Measurements from ENCODE around the gene ZSWIM4. TPM values are rescaled to one million over a fixed set of nuclear protein-coding genes. Genes with fewer than 3 reads are reported as not detected.

The ZSWIM4 gene
- total and polyA plus RNA-seq, 2 of the 13 experiments (the other 11 are each of a cell fraction or from before 2014, with no cell fraction given), result 0.33 to 0.86 TPM

GRCh38 chr19:13838435-13839129 lies 43.3 kb downstream of the ZSWIM4 start:
- POLR2A ChIA-PET, result no interaction called here
- intact Hi-C loops (cut with micrococcal nuclease; ENCODE audit: unreplicated experiment), result no loop called here

DNA sequence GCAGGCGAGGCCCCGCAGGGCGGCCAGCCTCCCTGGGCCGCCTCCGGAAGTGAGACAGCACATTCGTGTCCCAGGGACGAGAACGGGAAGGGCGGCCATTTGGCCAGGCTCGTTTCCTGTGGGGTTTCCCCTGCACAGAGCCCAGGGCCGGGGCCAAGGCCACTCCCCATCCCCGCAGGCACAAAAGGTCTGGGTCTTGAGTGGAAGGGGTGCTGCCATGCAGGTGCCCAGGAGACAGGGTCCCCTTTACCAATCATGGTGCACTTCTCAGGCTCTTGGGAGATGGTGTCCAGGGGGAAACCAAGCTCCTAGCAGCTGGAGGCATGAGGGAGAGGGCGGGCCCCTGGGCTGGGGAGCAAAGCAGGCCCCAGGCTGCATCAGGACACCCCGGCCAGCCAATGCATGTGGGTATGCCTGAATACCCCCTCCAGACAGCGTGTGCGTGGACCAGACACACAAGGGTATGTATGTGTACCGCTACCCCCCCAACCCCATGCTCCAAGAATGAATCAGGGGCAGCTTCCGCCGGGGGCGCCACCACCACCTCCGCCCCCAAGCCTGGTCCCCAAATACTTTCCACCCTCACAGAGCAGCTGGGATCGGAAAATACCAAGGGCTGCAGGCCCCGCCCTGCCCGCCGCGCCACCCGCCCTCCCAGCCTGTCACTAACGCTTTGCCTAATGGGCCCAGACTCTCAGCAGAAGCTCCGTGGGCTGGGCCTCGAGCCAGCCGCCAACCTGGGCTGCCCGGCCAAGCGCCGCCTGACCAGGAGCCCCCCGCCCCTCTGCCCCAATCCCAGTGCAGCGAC lies 44.1 kb downstream of the ZSWIM4 start:
- POLR2A ChIA-PET, result no interaction called here
- H3K36me3 ChIP-seq (replicated peaks in 1 of 2; ENCODE audit: control insufficient read depth in 1 of 2, insufficient read depth in 2 of 2, low read length in 2 of 2), result no peaks in the 10 kb centered on the region; a peak in 2 of 5 replicates
- no peaks in the 10 kb centered on the region for H3K9me3 ChIP-seq (ENCODE audit: low read length)
- H3K4me2 ChIP-seq (ENCODE audit: low read depth, low read length), result no peak overlapping the region
- ATAC-seq (no peak), DNase-seq (ENCODE audit: low spot score) (no peak), FAIRE-seq (no peak)
- BruUV-seq (replicated peaks), result no TSS peak
- intact Hi-C loops (cut with micrococcal nuclease; ENCODE audit: unreplicated experiment), result no loop called here
- CTCF ChIA-PET (ENCODE audit: low intra/inter-chr PET ratio, low total read pairs), result no interaction called here
- H3K27me3 ChIP-seq (ENCODE audit: control insufficient read depth in 1 of 2, insufficient read depth in 2 of 2, low read length in 2 of 2), result no peaks in the 10 kb centered on the region
- H3K4me3 ChIP-seq (replicated peaks in 1 of 3; ENCODE audit: insufficient read depth in 1 of 3, low read depth in 2 of 3, low read length in 3 of 3), result no peak overlapping the region
- peaks cover 53% of the 10 kb centered on the region for H3K4me1 ChIP-seq (ENCODE audit: insufficient read depth, low read length)
- H2AFZ ChIP-seq (ENCODE audit: low read length), result no peak overlapping the region
- no peak overlapping the region for H3K9ac ChIP-seq (ENCODE audit: insufficient read depth, low read depth, low read length)
- in situ Hi-C loops (cut with HindIII; ENCODE audit: extremely low pct_ligation_motif_present, low pct_unique_long_range_greater_than_20kb), result no loop called here
- H3K79me2 ChIP-seq (ENCODE audit: insufficient read depth, low read length), result peaks cover 25% of the 10 kb centered on the region
- WGBS (ENCODE audit: low lambda C conversion rate), result 96% methylated on average over 19 of the region's 36 CpGs
- H3K27ac ChIP-seq (ENCODE audit: extremely low read length, insufficient read depth, low read length), result no peak overlapping the region
- no peaks in the 10 kb centered on the region for H4K20me1 ChIP-seq (ENCODE audit: insufficient read depth, low read length)
- TF ChIP-seq, protein P1, sequence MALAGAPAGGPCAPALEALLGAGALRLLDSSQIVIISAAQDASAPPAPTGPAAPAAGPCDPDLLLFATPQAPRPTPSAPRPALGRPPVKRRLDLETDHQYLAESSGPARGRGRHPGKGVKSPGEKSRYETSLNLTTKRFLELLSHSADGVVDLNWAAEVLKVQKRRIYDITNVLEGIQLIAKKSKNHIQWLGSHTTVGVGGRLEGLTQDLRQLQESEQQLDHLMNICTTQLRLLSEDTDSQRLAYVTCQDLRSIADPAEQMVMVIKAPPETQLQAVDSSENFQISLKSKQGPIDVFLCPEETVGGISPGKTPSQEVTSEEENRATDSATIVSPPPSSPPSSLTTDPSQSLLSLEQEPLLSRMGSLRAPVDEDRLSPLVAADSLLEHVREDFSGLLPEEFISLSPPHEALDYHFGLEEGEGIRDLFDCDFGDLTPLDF (CRISPR knock-in tag; IDR thresholded peaks at IDR 0.05), result no peak
- TF ChIP-seq RBFOX2 (IDR thresholded peaks at IDR 0.05; ENCODE audit: low read depth, low read length) (0 out of 2 replicates have a peak, but pooled peaks have one; percentile 34), AHR (CRISPR knock-in tag; IDR thresholded peaks at IDR 0.05) (no peak), AGO2 (optimal IDR thresholded peaks at IDR 0.05; ENCODE audit: low read depth, low read length) (peak; percentile 18), NONO (IDR thresholded peaks at IDR 0.05) (no peak), NONO (CRISPR knock-in tag; conservative IDR thresholded peaks at IDR 0.05) (no peak), KLF11 (CRISPR knock-in tag; IDR thresholded peaks at IDR 0.05) (no peak), CEBPG (CRISPR knock-in tag; IDR thresholded peaks at IDR 0.05) (no peak), ZNF775 (CRISPR knock-in tag; IDR thresholded peaks at IDR 0.05; ENCODE audit: borderline replicate concordance) (no peak), ZNF766 (CRISPR knock-in tag; IDR thresholded peaks at IDR 0.05; ENCODE audit: borderline replicate concordance) (no peak)
- TF ChIP-seq, protein P2, sequence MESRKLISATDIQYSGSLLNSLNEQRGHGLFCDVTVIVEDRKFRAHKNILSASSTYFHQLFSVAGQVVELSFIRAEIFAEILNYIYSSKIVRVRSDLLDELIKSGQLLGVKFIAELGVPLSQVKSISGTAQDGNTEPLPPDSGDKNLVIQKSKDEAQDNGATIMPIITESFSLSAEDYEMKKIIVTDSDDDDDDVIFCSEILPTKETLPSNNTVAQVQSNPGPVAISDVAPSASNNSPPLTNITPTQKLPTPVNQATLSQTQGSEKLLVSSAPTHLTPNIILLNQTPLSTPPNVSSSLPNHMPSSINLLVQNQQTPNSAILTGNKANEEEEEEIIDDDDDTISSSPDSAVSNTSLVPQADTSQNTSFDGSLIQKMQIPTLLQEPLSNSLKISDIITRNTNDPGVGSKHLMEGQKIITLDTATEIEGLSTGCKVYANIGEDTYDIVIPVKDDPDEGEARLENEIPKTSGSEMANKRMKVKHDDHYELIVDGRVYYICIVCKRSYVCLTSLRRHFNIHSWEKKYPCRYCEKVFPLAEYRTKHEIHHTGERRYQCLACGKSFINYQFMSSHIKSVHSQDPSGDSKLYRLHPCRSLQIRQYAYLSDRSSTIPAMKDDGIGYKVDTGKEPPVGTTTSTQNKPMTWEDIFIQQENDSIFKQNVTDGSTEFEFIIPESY (CRISPR knock-in tag; IDR thresholded peaks at IDR 0.05), result 0 out of 2 replicates have a peak, but pooled peaks have one; percentile 19

More at GRCh38 chr19:13838435-13839129, 43.3 kb downstream of the ZSWIM4 start:
- ATAC-seq, result no peak
- H2AFZ ChIP-seq (ENCODE audit: low read length), result no peak overlapping the region
- no peak overlapping the region for H3K4me2 ChIP-seq (ENCODE audit: low read depth, low read length)
- H3K27ac ChIP-seq (ENCODE audit: extremely low read length, insufficient read depth, low read length), result no peak overlapping the region
- no peak overlapping the region for H3K4me3 ChIP-seq (replicated peaks in 1 of 3; ENCODE audit: insufficient read depth in 1 of 3, low read depth in 2 of 3, low read length in 3 of 3)
- no peaks in the 10 kb centered on the region; a peak in 2 of 5 replicates for H3K36me3 ChIP-seq (replicated peaks in 1 of 2; ENCODE audit: control insufficient read depth in 1 of 2, insufficient read depth in 2 of 2, low read length in 2 of 2)
- no peak for FAIRE-seq
- in situ Hi-C loops (cut with HindIII; ENCODE audit: extremely low pct_ligation_motif_present, low pct_unique_long_range_greater_than_20kb), result no loop called here
- WGBS (ENCODE audit: low lambda C conversion rate), result 94% methylated on average over 13 of the region's 18 CpGs
- no peaks in the 10 kb centered on the region for H3K27me3 ChIP-seq (ENCODE audit: control insufficient read depth in 1 of 2, insufficient read depth in 2 of 2, low read length in 2 of 2)
- no peaks in the 10 kb centered on the region for H4K20me1 ChIP-seq (ENCODE audit: insufficient read depth, low read length)
- CTCF ChIA-PET (ENCODE audit: low intra/inter-chr PET ratio, low total read pairs), result no interaction called here
- TF ChIP-seq JUNB (CRISPR knock-in tag; IDR thresholded peaks at IDR 0.05; ENCODE audit: borderline replicate concordance) (no peak), ZNF768 (CRISPR knock-in tag; IDR thresholded peaks at IDR 0.05) (peak; percentile 88), ZSCAN21 (CRISPR knock-in tag; IDR thresholded peaks at IDR 0.05; ENCODE audit: borderline replicate concordance) (no peak), NFRKB (IDR thresholded peaks at IDR 0.05) (no peak), TBL1XR1 (IDR thresholded peaks at IDR 0.05; ENCODE audit: borderline replicate concordance, low read length, partially characterized antibody) (no peak)
- H3K4me1 ChIP-seq (ENCODE audit: insufficient read depth, low read length), result peaks cover 52% of the 10 kb centered on the region
- no peaks in the 10 kb centered on the region for H3K9me3 ChIP-seq (ENCODE audit: low read length)
- no TSS peak for BruUV-seq (replicated peaks)
- DNase-seq (ENCODE audit: low spot score), result no peak
- no peak overlapping the region for H3K9ac ChIP-seq (ENCODE audit: insufficient read depth, low read depth, low read length)
- H3K79me2 ChIP-seq (ENCODE audit: insufficient read depth, low read length), result peaks cover 25% of the 10 kb centered on the region
